ENCODE results near the gene GAB3. TPM values are rescaled to one million over a fixed set of nuclear protein-coding genes. Genes with fewer than 3 reads are reported as not detected.

Gene GAB3
- total and polyA plus RNA-seq, 9 of the 15 experiments (the other 6 are each of a cell fraction or from before 2014, with no cell fraction given): 16.1 to 31.4 (median 20.2) TPM

DNA sequence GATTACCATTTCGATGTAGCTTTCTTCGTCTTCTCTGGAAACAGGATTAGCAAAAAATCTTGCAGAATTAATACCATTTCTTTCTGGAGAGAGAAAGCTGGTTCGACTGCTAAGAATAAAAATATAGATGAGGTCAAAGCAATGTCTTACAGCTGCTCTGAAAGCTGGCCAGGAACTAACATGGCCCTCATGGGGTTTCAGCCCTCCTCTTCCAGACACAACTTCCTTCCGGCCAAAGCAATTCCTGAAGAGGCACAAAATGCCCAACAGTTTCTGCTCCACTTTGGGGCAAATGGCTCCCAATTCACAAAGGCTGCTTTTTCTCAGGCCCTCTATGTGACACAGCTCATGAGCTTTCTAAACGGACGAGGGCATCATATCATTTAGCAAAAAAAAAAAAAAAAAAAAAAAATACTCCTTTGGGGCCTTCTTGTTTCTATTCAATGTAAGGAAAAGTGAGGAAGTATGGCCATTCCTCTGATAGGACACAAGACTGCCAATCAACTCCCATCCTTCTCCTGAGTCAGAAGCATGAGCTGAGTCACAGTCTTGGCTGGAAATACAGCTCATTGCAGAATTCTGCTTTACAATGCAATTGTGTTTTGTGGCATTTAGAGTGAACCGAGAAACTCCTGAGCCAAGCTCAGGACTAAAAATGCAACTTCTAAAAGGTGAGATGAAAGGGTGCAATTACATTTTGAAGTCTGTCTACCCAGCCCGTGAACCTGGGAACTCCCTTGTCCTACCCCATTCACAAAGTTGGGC is 54.8 kb downstream of the GAB3 start:
- CTCF ChIA-PET (ENCODE audit: low intra/inter-chr PET ratio): no interaction called here
- Histone ChIP-seq H3K9ac (ENCODE audit: insufficient read depth in 1 of 2, low read depth in 2 of 2, low read length in 2 of 2) (no peak overlapping the region), H3K9me3 (replicated peaks; ENCODE audit: control insufficient read depth, insufficient read depth, low read depth, low read length) (no peaks in the 10 kb centered on the region), H3K79me2 (ENCODE audit: control insufficient read depth, insufficient read depth, low read length) (no peaks in the 10 kb centered on the region), H3K4me3 (no peak overlapping the region), H3K9me1 (ENCODE audit: control insufficient read depth, insufficient read depth, low read length) (no peaks in the 10 kb centered on the region), H3K36me3 (ENCODE audit: control insufficient read depth, insufficient read depth, low read length) (peaks cover 69% of the 10 kb centered on the region), H2AFZ (ENCODE audit: low read depth, low read length) (no peak overlapping the region), H3K4me2 (ENCODE audit: insufficient read depth, low read length) (no peak overlapping the region), H3K4me1 (replicated peaks in 1 of 2; ENCODE audit: control insufficient read depth in 2 of 2, insufficient read depth in 2 of 2, low read length in 2 of 2) (no peaks in the 10 kb centered on the region), H4K20me1 (replicated peaks; ENCODE audit: control insufficient read depth, insufficient read depth, low read length) (no peaks in the 10 kb centered on the region), H3K27me3 (ENCODE audit: control insufficient read depth in 2 of 2, insufficient read depth in 2 of 2, low read length in 2 of 2) (no peaks in the 10 kb centered on the region), H3K27ac (ENCODE audit: extremely low read depth, low read depth, low read length) (no peak overlapping the region)
- ATAC-seq: no peak
- FAIRE-seq: no peak
- BruUV-seq (replicated peaks): no TSS peak
- DNase-seq (ENCODE audit: extremely low read depth in 1 of 4, low spot score in 3 of 4): no peak
- in situ Hi-C loops (cut with MboI): loop anchor here (25.0 kb wide), 1 partner anchor 791 kb away; no protein-coding TSS in a partner anchor
- intact Hi-C loops (cut with micrococcal nuclease): no loop called here
- POLR2A ChIA-PET: interaction anchor here (0.9 kb wide), 1 partner anchor 8 kb away, joined by 3 read pairs; no protein-coding TSS in a partner anchor
- WGBS (ENCODE audit: insufficient coverage, low coverage, missing lambda C conversion rate): 95% methylated on average over 7 of the region's 8 CpGs
- TF ChIP-seq STAT5A (IDR thresholded peaks at IDR 0.05; ENCODE audit: borderline replicate concordance, low read length) (no peak), PHF21A (IDR thresholded peaks at IDR 0.05; ENCODE audit: borderline replicate concordance, low read depth) (no peak)
- TF ChIP-seq, protein P1, sequence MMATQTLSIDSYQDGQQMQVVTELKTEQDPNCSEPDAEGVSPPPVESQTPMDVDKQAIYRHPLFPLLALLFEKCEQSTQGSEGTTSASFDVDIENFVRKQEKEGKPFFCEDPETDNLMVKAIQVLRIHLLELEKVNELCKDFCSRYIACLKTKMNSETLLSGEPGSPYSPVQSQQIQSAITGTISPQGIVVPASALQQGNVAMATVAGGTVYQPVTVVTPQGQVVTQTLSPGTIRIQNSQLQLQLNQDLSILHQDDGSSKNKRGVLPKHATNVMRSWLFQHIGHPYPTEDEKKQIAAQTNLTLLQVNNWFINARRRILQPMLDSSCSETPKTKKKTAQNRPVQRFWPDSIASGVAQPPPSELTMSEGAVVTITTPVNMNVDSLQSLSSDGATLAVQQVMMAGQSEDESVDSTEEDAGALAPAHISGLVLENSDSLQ (IDR thresholded peaks at IDR 0.05): peak; percentile 63
- TF ChIP-seq, protein P2, sequence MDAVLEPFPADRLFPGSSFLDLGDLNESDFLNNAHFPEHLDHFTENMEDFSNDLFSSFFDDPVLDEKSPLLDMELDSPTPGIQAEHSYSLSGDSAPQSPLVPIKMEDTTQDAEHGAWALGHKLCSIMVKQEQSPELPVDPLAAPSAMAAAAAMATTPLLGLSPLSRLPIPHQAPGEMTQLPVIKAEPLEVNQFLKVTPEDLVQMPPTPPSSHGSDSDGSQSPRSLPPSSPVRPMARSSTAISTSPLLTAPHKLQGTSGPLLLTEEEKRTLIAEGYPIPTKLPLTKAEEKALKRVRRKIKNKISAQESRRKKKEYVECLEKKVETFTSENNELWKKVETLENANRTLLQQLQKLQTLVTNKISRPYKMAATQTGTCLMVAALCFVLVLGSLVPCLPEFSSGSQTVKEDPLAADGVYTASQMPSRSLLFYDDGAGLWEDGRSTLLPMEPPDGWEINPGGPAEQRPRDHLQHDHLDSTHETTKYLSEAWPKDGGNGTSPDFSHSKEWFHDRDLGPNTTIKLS (IDR thresholded peaks at IDR 0.05; ENCODE audit: borderline replicate concordance, low read depth): no peak

All from K562 (cell line).